CD4-positive, alpha-beta T cell treated with Interferon gamma for 1 hour (primary cell): Measurements from ENCODE around the gene ARFGAP1.
"Not testable (repeated sequence)": the region's sequence is repeated elsewhere in the genome, so short reads cannot be mapped to it uniquely, and the experiment has no call there.

Experiments used
- DNase-seq: peaks from one replicate; pipeline ENCODE4 v3.0.0-alpha.2; 2020

ARFGAP1 gene

GRCh38 chr20:63241272-63241671 lies 31.3 kb upstream of the ARFGAP1 start:
- no peak for DNase-seq

- DNase-seq: no peak
Observed at GRCh38 chr20:63242736-63243135, 29.9 kb upstream of the ARFGAP1 start.

- no peak for DNase-seq
Observed at GRCh38 chr20:63243604-63244247, 28.9 kb upstream of the ARFGAP1 start.

- no peak for DNase-seq
Observed at GRCh38 chr20:63244468-63244867, 28.1 kb upstream of the ARFGAP1 start.

DNA sequence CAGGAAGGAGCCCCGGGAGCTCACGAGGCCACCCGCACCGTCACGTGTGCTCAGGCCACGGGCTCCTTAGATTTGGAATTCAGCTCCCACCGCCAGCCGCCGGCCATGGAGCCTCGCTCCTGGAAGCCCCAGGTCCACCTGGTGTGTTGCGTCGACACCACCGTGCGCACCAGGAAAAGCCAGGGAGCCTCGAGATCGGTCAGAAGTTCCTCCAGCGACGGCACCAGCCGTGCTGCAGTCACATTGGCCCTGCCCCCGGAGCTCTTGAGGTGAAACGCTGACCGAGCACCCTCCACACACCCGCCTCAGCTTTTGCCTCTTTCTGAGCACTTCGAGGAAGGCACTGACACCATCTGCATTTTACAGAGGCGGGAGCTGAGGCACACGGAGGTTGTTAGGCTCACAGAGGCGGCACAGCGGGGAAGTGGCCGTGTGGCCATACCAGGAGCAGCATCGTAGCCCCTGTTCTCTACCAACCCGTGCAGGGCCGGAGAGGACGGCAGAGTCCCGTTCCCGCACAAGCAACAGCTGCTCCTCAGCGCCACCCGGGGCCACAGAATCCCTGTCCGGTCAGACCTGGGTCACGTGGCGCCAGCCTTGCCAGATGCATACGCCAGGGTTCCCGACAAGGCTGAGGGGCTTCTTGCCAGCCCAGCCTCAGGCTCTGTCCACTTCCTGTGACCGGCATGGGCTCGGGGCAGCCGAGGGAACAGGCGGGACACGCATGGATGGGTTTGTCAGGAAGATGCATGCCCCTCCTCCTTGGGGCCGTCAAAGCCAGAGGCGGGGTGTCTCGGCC lies 25.9 kb upstream of the ARFGAP1 start:
- no peak for DNase-seq

- no peak for DNase-seq
Observed at GRCh38 chr20:63247671-63248228, 24.9 kb upstream of the ARFGAP1 start.

DNA sequence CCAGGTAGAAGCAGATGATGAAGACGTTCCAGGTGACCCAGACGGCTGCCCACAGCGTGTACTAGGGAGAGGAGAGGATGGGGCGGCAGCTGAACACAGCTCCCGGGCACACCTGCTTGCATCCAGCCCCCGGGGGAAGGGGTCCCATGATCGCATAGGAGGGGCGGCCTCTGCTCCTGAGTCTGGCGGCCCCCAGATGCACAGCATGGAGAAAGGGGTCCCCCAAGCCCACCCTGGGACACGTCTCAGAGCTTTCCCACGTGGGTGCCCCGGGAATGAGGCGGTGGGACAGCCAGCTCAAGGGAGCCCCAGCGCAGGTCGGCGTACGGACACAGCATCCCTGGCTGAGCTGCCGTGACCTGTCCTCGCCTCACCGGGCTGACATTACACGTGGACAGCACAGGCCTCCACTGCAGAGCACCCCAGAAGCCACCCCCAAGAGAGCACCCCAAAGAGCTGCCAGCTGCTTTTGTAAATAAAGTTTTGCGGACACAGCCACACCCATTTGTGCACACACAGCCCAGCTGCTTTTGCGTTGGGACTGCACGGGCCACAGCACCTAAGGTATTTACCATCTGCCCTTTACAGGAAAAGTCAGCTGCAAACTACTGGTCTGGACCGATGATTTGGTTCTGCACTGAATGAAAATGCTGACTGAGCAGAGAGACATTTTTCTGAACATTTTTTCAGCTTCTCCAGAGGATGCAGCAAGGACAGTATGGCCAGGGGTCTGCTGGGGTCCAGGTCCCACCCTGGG lies 23.6 kb upstream of the ARFGAP1 start:
- DNase-seq: no peak

GRCh38 chr20:63249891-63250290 lies 22.7 kb upstream of the ARFGAP1 start:
- DNase-seq: no peak

GRCh38 chr20:63251350-63251749 lies 21.3 kb upstream of the ARFGAP1 start:
- DNase-seq: not testable (repeated sequence)

DNA sequence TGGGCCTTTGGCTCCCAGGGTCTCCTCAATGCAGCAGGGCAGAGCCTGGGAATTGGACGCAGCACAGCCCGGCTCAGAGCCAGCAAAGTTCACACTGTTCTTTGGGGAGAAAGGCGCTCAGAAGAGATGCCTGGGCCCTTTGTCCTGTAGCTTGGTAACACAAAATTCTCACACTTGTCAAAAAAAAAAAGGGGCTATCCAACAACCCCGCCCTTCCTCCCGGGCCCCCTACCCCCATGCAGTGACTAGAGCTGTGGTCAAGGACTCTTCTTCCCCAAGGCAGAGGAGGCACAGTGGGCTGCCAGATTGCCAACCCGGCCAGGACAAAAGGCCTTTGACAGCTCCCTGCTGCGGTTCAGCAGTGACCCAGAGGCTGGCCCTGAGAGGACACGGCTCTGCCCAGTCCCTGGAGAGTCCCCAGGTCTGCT lies 20.3 kb upstream of the ARFGAP1 start:
- no peak for DNase-seq

- DNase-seq: no peak
Observed at GRCh38 chr20:63253065-63253437, 19.6 kb upstream of the ARFGAP1 start.

DNA sequence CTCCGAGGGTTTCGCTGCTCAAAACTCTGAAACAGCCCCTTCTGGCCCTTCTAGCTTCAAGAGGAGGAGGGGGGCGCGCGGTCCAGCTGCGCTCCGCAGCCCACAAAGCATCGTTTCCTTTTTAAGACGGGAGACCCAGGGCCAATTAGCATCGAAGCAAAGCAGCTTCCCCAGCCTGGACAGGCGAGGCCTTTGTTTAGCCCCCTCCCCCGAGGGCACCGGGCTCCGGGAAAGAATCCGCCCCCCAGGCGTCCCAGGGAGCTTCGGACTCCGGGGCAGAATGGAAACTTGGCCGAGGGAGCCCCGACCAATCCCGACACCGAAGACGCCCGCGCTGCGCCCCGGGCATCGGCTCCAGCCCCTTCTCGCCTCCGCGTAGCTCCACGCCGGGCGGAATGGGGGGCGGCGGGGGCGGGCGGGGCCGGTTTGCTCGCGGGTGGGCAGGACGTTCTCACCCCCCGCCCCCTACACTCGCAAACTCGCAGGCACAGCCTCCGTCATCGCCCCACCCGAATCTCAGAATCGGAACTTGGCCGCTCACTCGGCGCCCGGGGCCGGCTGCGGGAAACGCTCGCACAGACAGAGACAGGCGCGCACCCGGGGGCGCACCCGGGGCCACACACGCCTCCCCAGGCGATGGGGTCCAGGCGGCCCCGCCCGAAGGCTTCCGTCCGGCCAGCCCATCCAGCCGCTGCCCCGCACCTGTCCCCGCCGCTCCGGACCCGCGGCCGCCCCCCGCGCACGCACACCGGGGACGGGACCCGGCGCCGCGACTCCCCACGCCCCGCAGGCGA lies 19.0 kb upstream of the ARFGAP1 start:
- DNase-seq: no peak

- no peak for DNase-seq
Observed at GRCh38 chr20:63254232-63254605, 18.4 kb upstream of the ARFGAP1 start, which contains the start of gene NKAIN4. TSS of gene NKAIN4 (minus strand) at chr20:63254463. CDS start at chr20:63254450, 13 bp downstream.

GRCh38 chr20:63254606-63255384 lies 17.8 kb upstream of the ARFGAP1 start:
- DNase-seq: no peak

DNA sequence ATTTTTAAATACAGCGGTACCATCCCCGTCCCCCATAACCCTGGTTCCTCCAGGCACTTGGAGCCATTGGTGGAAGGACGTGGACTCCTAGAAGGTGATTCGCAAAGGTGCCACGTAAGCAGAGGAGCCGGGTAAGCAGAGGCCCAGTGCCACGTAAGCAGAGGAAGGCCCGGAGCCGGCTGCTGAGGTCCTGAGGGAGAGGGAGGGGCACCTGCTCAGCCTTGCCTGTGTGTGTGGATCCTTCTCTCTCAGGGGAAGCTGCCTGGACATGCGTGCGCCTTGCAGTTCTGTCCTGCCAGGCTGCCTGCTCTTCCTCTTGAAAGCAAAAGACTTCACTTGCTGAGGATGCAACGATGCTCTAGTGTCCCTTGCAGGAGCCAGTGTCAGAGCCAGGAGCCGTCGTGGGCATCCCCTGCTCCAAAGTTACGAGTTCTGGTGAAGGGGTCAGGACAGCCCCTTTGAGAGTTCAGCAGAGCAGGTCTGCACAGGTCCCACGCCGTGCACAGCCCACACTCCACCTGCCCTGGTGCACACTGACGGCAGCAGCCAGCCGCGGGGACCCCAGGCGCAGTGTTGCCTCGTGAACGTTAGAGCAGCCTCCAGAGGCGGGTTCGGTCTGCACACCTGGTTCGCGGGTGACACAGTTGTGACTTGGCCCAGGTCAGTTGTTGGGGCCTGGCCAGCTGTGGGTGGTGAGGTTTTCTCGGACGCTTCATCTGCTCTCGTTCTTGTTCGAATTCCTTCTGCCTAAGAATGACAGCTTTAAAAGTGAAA lies 16.5 kb upstream of the ARFGAP1 start:
- no peak for DNase-seq

- DNase-seq: no peak
Observed at GRCh38 chr20:63256954-63257353, 15.7 kb upstream of the ARFGAP1 start.

GRCh38 chr20:63257629-63258028 lies 15.0 kb upstream of the ARFGAP1 start:
- no peak for DNase-seq

DNA sequence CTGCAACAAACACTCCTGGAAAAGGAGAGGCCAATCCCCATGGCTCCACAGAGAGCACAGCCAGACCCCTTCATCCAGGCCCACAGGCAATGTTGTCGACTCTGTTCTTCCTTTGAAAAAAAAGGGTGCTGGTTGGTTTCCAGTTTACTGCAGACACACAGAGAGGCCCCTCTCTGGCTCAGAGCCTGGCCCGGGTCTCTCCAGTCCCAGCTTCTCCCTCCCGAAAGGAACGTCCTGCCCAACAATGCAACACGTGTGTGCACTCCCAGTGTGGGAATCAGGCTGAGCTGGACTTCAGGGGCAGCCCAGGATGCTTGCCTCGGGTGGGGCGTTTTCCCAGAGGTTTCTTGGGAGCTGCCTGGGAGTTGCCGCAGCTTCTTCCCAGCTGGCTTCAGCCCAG lies 13.8 kb upstream of the ARFGAP1 start:
- no peak for DNase-seq

DNA sequence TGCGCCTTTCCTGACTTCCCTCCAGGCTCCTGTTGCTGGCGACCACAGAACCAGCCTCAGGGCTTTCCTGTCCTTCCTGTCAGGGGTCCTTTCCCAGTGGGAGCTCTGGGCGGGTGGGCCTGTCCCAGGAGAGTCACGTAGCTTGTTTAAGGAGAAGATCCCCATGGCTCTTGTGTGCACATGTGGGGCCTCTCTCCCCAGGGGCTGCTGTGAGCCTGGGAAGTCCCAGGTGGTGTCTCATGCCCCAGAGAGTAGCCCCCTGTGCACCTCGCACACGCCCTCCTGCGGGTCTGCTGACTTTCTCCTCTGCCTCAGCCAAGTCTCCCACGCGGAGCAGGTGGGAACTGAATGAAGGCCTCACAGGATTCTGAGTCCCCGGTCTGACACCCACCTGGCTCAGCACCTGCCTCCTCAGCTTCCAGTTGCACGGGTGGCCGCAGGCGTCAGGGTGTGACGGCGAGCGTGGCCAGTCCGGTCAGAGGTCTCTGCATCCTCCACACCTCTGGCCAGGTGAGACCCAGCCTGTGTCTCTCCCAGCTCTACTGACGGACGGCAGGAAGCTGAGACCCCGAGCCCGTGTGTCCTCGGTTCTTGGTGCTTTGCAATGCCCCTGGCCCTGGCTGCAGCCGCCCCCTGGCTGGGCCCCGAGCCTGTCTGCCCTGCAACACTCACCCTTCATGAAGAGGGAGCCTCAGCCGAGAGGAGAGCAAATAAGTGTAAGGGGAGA lies 12.7 kb upstream of the ARFGAP1 start:
- DNase-seq: no peak

DNA sequence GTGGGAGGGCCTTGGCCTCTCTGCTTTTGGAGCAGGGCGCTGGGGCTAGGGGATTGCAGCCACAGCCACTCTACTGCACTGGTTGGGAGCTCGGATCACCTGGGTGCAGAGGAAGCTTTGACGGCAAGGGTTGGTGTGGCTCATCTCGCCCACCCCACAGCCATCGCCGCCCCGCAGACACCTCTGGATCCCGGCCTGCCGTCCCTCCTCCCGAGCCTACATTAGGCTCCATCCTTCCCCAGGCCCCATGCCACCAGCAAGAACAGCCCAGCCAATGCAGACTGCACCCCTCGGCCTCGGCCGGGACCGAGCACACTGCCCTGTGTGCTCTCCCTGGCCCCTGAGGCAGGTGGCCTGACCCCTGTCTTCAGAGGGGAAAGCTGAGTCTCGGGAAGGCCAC lies 12.1 kb upstream of the ARFGAP1 start:
- DNase-seq: no peak
